MM.1S (cell line): ENCODE results near the gene FGFR2.

Experiments
- DNase-seq: peaks from one replicate; pipeline ENCODE4 v3.0.0-alpha.2; 2015
- H2AFZ ChIP-seq: fragments of 300-600 bp; sonication (generic); 2 replicates; pipeline ENCODE4 v1.6.0; 2016; ENCODE audit warnings: antibody characterized with exemption, low read length
- H3F3A ChIP-seq: fragments of 300-600 bp; sonication (generic); 2 replicates; pipeline ENCODE4 v1.6.1; 2016; ENCODE audit warnings: mild to moderate bottlenecking, antibody characterized with exemption, low read length, moderate library complexity, mixed read lengths; ENCODE audit not compliant: insufficient read depth
- H3K27ac ChIP-seq: fragments of 300-600 bp; sonication (generic); 2 replicates; pipeline ENCODE4 v1.5.1; 2016; ENCODE audit warnings: mild to moderate bottlenecking, low read length
- H3K27me3 ChIP-seq: fragments of 300-600 bp; sonication (generic); replicated peaks from 2 replicates; pipeline ENCODE4 v1.6.0; 2016; ENCODE audit warnings: low read length; ENCODE audit not compliant: insufficient read depth
- H3K36me3 ChIP-seq: fragments of 300-600 bp; sonication (generic); replicated peaks from 2 replicates; pipeline ENCODE4 v1.6.1; 2016; ENCODE audit warnings: mild to moderate bottlenecking, low read length, mixed read lengths; ENCODE audit not compliant: insufficient read depth
- H3K4me1 ChIP-seq: fragments of 300-600 bp; sonication (generic); 2 replicates; pipeline ENCODE4 v1.6.1; 2016; ENCODE audit warnings: low read length, mixed read lengths
- H3K4me2 ChIP-seq: fragments of 300-600 bp; sonication (generic); 2 replicates; pipeline ENCODE4 v1.6.0; 2016; ENCODE audit warnings: low read depth, low read length
- H3K4me3 ChIP-seq: fragments of 300-600 bp; sonication (generic); 2 replicates; pipeline ENCODE4 v1.5.1; 2016; ENCODE audit warnings: low read length, mixed read lengths
- H3K79me2 ChIP-seq: fragments of 300-600 bp; sonication (generic); 2 replicates; pipeline ENCODE4 v1.6.1; 2016; ENCODE audit warnings: mixed run types, low read length, mixed read lengths
- H3K9ac ChIP-seq: fragments of 300-600 bp; sonication (generic); 2 replicates; pipeline ENCODE4 v1.6.1; 2016; ENCODE audit warnings: low read length, mixed read lengths
- H3K9me2 ChIP-seq: fragments of 300-600 bp; sonication (generic); replicated peaks from 2 replicates; pipeline ENCODE4 v1.6.1; 2016; ENCODE audit warnings: mild to moderate bottlenecking, low read length, mixed read lengths; ENCODE audit not compliant: insufficient read depth
- H3K9me3 ChIP-seq: fragments of 300-600 bp; sonication (generic); replicated peaks from 2 replicates; pipeline ENCODE4 v1.6.1; 2016; ENCODE audit warnings: mild to moderate bottlenecking, low read length, mixed read lengths; ENCODE audit not compliant: insufficient read depth
- H4K20me1 ChIP-seq: fragments of 300-600 bp; sonication (generic); 2 replicates; pipeline ENCODE4 v1.6.1; 2016; ENCODE audit warnings: mild to moderate bottlenecking, low read length, moderate library complexity, mixed read lengths; ENCODE audit not compliant: insufficient read depth
- EZH2 ChIP-seq: fragments of 300-600 bp; sonication (generic); optimal IDR thresholded peaks from 2 replicates; pipeline ENCODE3; 2017; ENCODE audit warnings: low read depth, mild to moderate bottlenecking, antibody characterized with exemption, low read length, mixed read lengths
- EZH2phosphoT487 ChIP-seq: fragments of 300-600 bp; sonication (generic); IDR thresholded peaks from 2 replicates; pipeline ENCODE4 v1.6.1; 2018; ENCODE audit warnings: antibody characterized with exemption, low read length
- TF ChIP-seq, protein P1 (sequence below): fragments of 300-600 bp; sonication (generic); IDR thresholded peaks from 2 replicates; pipeline ENCODE4 v1.5.1; 2016; ENCODE audit warnings: antibody characterized with exemption, low read length, mixed read lengths

Gene FGFR2

DNA sequence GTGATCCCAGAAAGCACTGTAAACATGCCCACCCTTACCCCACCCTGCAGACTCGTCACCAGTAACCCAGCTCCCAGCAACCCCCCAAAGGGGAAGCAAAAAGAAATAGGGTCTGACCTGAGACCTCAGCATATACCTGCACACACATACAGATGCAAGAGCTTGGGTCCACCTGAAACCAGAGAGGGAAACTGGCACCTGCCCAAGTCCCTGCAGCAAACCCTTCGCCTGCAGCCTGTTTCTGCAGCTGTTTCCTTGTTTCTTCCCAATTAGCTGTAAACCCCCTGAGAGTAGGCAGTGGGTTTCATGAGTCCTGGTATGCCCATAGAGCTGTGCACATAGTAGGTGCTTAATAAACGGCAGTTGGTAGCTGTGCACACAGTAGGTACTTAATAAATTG is 140.5 kb downstream of the FGFR2 start:
- H3K4me3 ChIP-seq, result no peak overlapping the region
- no peaks in the 10 kb centered on the region for H4K20me1 ChIP-seq
- no peak overlapping the region for H2AFZ ChIP-seq
- no peaks in the 10 kb centered on the region for H3K36me3 ChIP-seq
- no peak for TF ChIP-seq EZH2phosphoT487
- no peak overlapping the region for H3K9ac ChIP-seq
- peak overlapping the region; percentile 11; the same call in 1 of the 2 replicates for H3K27ac ChIP-seq
- H3K27me3 ChIP-seq, result no peaks in the 10 kb centered on the region
- H3K79me2 ChIP-seq, result no peaks in the 10 kb centered on the region
- H3K9me2 ChIP-seq, result no peaks in the 10 kb centered on the region
- peaks cover 7% of the 10 kb centered on the region; the same call in 1 of the 2 replicates for H3K4me1 ChIP-seq
- no peaks in the 10 kb centered on the region for H3F3A ChIP-seq
- DNase-seq, result peak; percentile 37
- H3K4me2 ChIP-seq, result no peak overlapping the region
- H3K9me3 ChIP-seq, result no peaks in the 10 kb centered on the region

DNA sequence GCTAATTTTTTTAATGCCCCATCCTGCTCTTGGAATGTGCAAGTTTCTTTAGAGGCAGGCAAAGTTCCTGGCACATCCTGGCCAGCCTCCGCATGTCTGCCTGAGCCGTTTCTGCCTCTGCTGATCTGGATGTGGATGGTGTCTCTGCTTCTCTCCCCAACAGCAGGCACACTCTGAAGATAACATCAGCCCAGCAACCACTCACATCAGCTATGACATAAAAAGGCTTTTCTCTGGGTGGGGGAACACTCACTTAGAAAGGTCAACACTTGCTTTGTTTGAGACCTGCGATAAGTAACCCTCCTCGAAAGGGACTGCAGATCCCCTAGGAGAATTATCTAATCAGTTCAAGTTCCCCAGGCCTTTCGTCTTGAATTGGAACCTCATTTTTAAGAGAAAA is 142.9 kb downstream of the FGFR2 start:
- peaks cover 7% of the 10 kb centered on the region; the same call in 1 of the 2 replicates for H3K4me1 ChIP-seq
- no peak overlapping the region for H3K27ac ChIP-seq
- no peak overlapping the region for H2AFZ ChIP-seq
- no peak overlapping the region for H3K4me2 ChIP-seq
- no peaks in the 10 kb centered on the region for H3K36me3 ChIP-seq
- H3F3A ChIP-seq, result no peaks in the 10 kb centered on the region
- H3K4me3 ChIP-seq, result no peak overlapping the region
- H3K79me2 ChIP-seq, result no peaks in the 10 kb centered on the region
- H3K9me2 ChIP-seq, result no peaks in the 10 kb centered on the region
- no peaks in the 10 kb centered on the region for H4K20me1 ChIP-seq
- no peak overlapping the region for H3K9ac ChIP-seq
- H3K9me3 ChIP-seq, result no peaks in the 10 kb centered on the region
- no peak for DNase-seq
- TF ChIP-seq, protein P1, sequence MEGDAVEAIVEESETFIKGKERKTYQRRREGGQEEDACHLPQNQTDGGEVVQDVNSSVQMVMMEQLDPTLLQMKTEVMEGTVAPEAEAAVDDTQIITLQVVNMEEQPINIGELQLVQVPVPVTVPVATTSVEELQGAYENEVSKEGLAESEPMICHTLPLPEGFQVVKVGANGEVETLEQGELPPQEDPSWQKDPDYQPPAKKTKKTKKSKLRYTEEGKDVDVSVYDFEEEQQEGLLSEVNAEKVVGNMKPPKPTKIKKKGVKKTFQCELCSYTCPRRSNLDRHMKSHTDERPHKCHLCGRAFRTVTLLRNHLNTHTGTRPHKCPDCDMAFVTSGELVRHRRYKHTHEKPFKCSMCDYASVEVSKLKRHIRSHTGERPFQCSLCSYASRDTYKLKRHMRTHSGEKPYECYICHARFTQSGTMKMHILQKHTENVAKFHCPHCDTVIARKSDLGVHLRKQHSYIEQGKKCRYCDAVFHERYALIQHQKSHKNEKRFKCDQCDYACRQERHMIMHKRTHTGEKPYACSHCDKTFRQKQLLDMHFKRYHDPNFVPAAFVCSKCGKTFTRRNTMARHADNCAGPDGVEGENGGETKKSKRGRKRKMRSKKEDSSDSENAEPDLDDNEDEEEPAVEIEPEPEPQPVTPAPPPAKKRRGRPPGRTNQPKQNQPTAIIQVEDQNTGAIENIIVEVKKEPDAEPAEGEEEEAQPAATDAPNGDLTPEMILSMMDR, result no peak
- TF ChIP-seq EZH2 (no peak), EZH2phosphoT487 (no peak)
- no peaks in the 10 kb centered on the region for H3K27me3 ChIP-seq

DNA sequence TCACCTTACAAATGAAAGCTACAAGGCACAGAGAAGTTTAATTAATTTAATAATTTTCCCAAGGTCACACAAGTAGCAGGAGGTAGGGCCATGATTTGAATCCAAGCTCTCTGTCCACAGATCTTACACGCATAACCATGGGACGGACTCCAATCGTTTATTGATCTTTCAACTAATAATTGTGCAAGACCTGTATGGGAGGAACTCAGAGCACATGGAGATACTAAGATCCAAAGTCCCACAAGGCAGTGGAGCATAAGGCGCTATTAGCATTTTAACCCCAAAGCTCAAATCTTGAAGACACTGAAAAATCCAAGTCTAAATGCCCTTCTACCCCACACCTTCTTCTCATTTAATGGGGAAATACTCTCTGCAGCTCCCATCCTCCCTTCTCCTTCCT is 143.5 kb downstream of the FGFR2 start:
- H3K27me3 ChIP-seq, result no peaks in the 10 kb centered on the region
- no peak overlapping the region for H3K4me2 ChIP-seq
- DNase-seq, result no peak
- no peaks in the 10 kb centered on the region for H3K9me2 ChIP-seq
- no peaks in the 10 kb centered on the region for H3F3A ChIP-seq
- peaks cover 7% of the 10 kb centered on the region; the same call in 1 of the 2 replicates for H3K4me1 ChIP-seq
- H3K36me3 ChIP-seq, result no peaks in the 10 kb centered on the region
- no peak overlapping the region for H3K27ac ChIP-seq
- H3K9ac ChIP-seq, result no peak overlapping the region
- H4K20me1 ChIP-seq, result no peaks in the 10 kb centered on the region
- H3K79me2 ChIP-seq, result no peaks in the 10 kb centered on the region
- TF ChIP-seq EZH2phosphoT487, result no peak
- H3K4me3 ChIP-seq, result no peak overlapping the region
- no peaks in the 10 kb centered on the region for H3K9me3 ChIP-seq
- no peak overlapping the region for H2AFZ ChIP-seq

DNA sequence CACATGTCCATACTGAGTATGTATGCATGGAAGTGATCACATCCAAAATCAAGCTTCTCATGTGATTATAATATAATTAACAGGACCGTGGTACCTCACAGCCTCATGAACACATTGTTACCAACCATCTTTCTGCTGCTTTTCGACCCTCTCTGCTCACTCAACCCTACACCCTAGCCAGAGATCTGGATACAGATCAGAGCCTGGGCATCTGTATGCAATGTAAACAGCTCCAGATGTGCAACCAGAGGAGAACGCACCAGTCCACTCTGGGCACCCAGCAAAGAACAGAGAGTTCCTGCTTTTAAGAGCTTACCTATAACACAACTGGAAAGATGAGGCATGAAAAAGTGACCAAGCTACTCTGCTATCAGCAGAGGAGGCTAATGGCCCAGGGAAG is 145.1 kb downstream of the FGFR2 start:
- Histone ChIP-seq H3K27ac (no peak overlapping the region), H2AFZ (no peak overlapping the region), H3K27me3 (no peaks in the 10 kb centered on the region), H3K9me2 (no peaks in the 10 kb centered on the region), H3K79me2 (no peaks in the 10 kb centered on the region), H3K36me3 (no peaks in the 10 kb centered on the region), H3K4me1 (no peaks in the 10 kb centered on the region), H3K9ac (no peak overlapping the region), H3K4me2 (no peak overlapping the region), H3F3A (no peaks in the 10 kb centered on the region), H4K20me1 (no peaks in the 10 kb centered on the region), H3K9me3 (no peaks in the 10 kb centered on the region), H3K4me3 (no peak overlapping the region)
- TF ChIP-seq EZH2 (no peak), EZH2phosphoT487 (no peak)
- TF ChIP-seq, protein P1, result no peak
- DNase-seq, result no peak
